T-cell (primary cell): Measurements from ENCODE around the gene SH3RF2. TPM values are rescaled to one million over a fixed set of nuclear protein-coding genes. Genes with fewer than 3 reads are reported as not detected.
"Not testable (repeated sequence)": the region's sequence is repeated elsewhere in the genome, so short reads cannot be mapped to it uniquely, and the experiment has no call there.

Source experiments
- ATAC-seq, 4 experiments: fragments of 200-7000 bp in 3 of 4; fragments of 150-1000 bp in 1 of 4; cut with Tn5 transposase; replicated peaks in 1 of 4; 1 replicate in 3 of 4; 2 replicates in 1 of 4; pipeline ENCODE4 v1.10.0; 2021; ENCODE audit warnings: moderate library complexity in 3 of 4, mild to moderate bottlenecking in 2 of 4, moderate number of reproducible peaks in 1 of 4
- CTCF ChIA-PET, 2 donors: fragments of 300-600 bp; sonication (Branson Sonifier 250); formaldehyde crosslinking; loops; one replicate each; lab custom pipeline; 2022; ENCODE audit warnings: antibody characterized with exemption in 2 of 2; lab: Charles Lee
- POLR2A ChIA-PET, 2 donors: fragments of 300-600 bp; sonication (Branson Sonifier 250); formaldehyde crosslinking; loops; one replicate each; lab custom pipeline; 2022; ENCODE audit warnings: antibody characterized with exemption in 2 of 2; lab: Charles Lee
- DNase-seq, 35 experiments: peaks; one replicate each; pipeline versions ENCODE4 v3.0.0 to v3.0.0-alpha.2; 2013 to 2023
- H3K27ac ChIP-seq: one replicate; pipeline ENCODE4 v1.5.1; 2013; ENCODE audit warnings: low read length
- H3K27me3 ChIP-seq, 2 experiments: replicated peaks in 1 of 2; 1 replicate in 1 of 2; 2 replicates in 1 of 2; pipeline versions ENCODE4 v1.6.1 to v1.7.0; 2013; ENCODE audit warnings: low read length in 1 of 2, mixed read lengths in 1 of 2; ENCODE audit not compliant: control insufficient read depth in 2 of 2, insufficient read depth in 2 of 2; ENCODE audit errors: extremely low read depth in 1 of 2
- H3K36me3 ChIP-seq, 2 donors: 1 replicate in 1 of 2; 2 replicates in 1 of 2; pipeline versions ENCODE4 v1.6.1 to v1.7.0; 2013; ENCODE audit warnings: low read length in 1 of 2; ENCODE audit not compliant: control insufficient read depth in 2 of 2, insufficient read depth in 1 of 2; ENCODE audit errors: extremely low read depth in 1 of 2
- H3K4me1 ChIP-seq, 2 experiments: 1 replicate in 1 of 2; 2 replicates in 1 of 2; pipeline versions ENCODE4 v1.6.1 to v1.7.0; 2013; ENCODE audit warnings: low read length in 2 of 2, mixed read lengths in 1 of 2; ENCODE audit not compliant: insufficient read depth in 2 of 2, control insufficient read depth in 1 of 2; ENCODE audit errors: extremely low read depth in 1 of 2
- H3K4me3 ChIP-seq, 2 donors: 1 replicate in 1 of 2; 2 replicates in 1 of 2; pipeline versions ENCODE4 v1.5.1 to v1.7.0; 2013; ENCODE audit warnings: mild to moderate bottlenecking in 2 of 2, low read length in 1 of 2, moderate library complexity in 1 of 2; ENCODE audit not compliant: control insufficient read depth in 1 of 2; ENCODE audit errors: extremely low read depth in 1 of 2
- H3K9me3 ChIP-seq: 2 replicates; pipeline ENCODE4 v1.7.0; 2013
- H3K27ac Mint-ChIP-seq, 2 donors: one replicate each; pipeline ENCODE4 v1.8.0; 2020 to 2021; ENCODE audit warnings: mild to moderate bottlenecking in 2 of 2, mixed read lengths in 2 of 2
- H3K27me3 Mint-ChIP-seq, 2 donors: one replicate each; pipeline ENCODE4 v1.8.0; 2021 to 2022; ENCODE audit warnings: mixed read lengths in 2 of 2
- H3K36me3 Mint-ChIP-seq: one replicate; pipeline ENCODE4 v1.8.0; 2021; ENCODE audit warnings: mixed read lengths
- H3K4me1 Mint-ChIP-seq, 3 donors: one replicate each; pipeline ENCODE4 v1.8.0; 2020 to 2022; ENCODE audit warnings: mixed read lengths in 3 of 3, mild to moderate bottlenecking in 1 of 3
- H3K4me3 Mint-ChIP-seq, 3 donors: one replicate each; pipeline ENCODE4 v1.8.0; 2020 to 2022; ENCODE audit warnings: mild to moderate bottlenecking in 3 of 3, mixed read lengths in 3 of 3, moderate library complexity in 3 of 3
- H3K9me3 Mint-ChIP-seq, 3 donors: one replicate each; pipeline ENCODE4 v1.8.0; 2020 to 2022; ENCODE audit warnings: mixed read lengths in 3 of 3
- WGBS: methylation state at CpG from one replicate; pipeline ENCODE4 v1.1.5; 2013; ENCODE audit warnings: missing lambda C conversion rate; ENCODE audit not compliant: insufficient coverage; 5-methylcytosine and 5-hydroxymethylcytosine counted together
- total RNA-seq, 35 experiments: library from RNA in 6 of 35; stranded (reverse) in 6 of 35; fragments of 120-200 nt in 1 of 35; gene quantifications; one replicate each; pipeline versions ENCODE4 v1.2.1 to v1.2.4 and lab custom pipeline; 2013 to 2026

Gene SH3RF2
- total RNA-seq, 5 donors from 2014 or later (not counting 1 experiment from before 2014, with no cell fraction given): 0.26 to 0.75 (median 0.37) TPM; not detected in 1

DNA sequence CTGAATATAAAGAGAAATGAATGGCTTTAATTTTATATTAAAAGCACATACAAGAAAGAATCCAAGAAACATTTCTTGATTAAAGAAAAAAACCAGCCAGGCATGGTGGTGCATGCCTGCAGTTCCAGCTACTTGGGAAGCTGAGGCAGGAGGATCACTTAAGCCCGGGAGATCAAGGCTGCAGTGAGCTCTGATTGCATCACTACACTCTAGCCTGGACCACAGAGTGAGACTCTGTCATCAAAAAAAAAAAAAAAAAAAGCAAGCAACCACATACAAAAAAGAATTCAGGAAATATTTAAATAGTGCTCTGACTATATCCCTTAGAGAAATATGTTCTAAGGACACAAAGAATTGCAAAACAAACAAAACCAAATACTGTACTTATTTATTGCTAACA is 171.5 kb downstream of the SH3RF2 start:
- Histone ChIP-seq H3K4me1 (no peaks in the 10 kb centered on the region), H3K27ac (no peak overlapping the region), H3K27me3 (no peaks in the 10 kb centered on the region), H3K36me3 (peaks cover 0 to 9% of the 10 kb centered on the region in 2 donors), H3K9me3 (no peaks in the 10 kb centered on the region), H3K4me3 (no peak overlapping the region)
- no peaks in the 10 kb centered on the region for H3K9me3 Mint-ChIP-seq
- ChIA-PET POLR2A (no interaction called here), CTCF (interaction anchor here in 1 of 2 donors (0.6 kb wide), 1 partner anchor 38 kb away, joined by 7 read pairs; no protein-coding TSS in a partner anchor)
- WGBS: no CpG with 5 or more reads among the region's 1 CpG
- H3K27me3 Mint-ChIP-seq: no peaks in the 10 kb centered on the region
- no peaks in the 10 kb centered on the region for H3K4me1 Mint-ChIP-seq
- peaks cover 17% of the 10 kb centered on the region for H3K36me3 Mint-ChIP-seq
- ATAC-seq: no peak
- no peak for DNase-seq
- no peak overlapping the region for H3K27ac Mint-ChIP-seq
- no peak overlapping the region for H3K4me3 Mint-ChIP-seq

DNA sequence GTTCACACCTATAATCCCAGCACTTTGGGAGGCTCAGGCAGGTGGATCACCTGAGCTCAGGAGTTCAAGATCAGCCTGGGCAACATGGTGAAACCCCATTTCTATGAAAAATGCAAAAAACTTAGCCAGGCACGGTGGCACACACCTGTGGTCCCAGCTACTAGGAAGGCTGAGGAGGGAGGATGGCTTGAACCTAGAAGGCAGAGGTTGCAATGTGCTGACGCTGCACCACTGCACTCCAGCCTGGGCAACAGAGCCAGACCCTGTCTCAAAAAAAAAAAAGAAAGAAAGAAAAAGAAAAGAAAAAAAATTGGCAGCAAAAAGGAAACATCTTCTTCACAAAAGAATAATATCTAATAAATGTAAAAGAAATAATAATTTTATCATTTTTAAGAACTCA is 172.5 kb downstream of the SH3RF2 start:
- CTCF ChIA-PET, H3K4me1 Mint-ChIP-seq, DNase-seq, H3K4me1 ChIP-seq, ATAC-seq, H3K4me3 ChIP-seq, H3K9me3 Mint-ChIP-seq, H3K27ac Mint-ChIP-seq, POLR2A ChIA-PET, H3K4me3 Mint-ChIP-seq, H3K9me3 ChIP-seq, H3K27me3 Mint-ChIP-seq, H3K27me3 ChIP-seq, H3K27ac ChIP-seq: not testable (repeated sequence)
- peaks cover 0 to 14% of the 10 kb centered on the region in 2 donors for H3K36me3 ChIP-seq
- WGBS: 80% methylated on average over 1 of the region's 2 CpGs
- H3K36me3 Mint-ChIP-seq: peaks cover 20% of the 10 kb centered on the region

DNA sequence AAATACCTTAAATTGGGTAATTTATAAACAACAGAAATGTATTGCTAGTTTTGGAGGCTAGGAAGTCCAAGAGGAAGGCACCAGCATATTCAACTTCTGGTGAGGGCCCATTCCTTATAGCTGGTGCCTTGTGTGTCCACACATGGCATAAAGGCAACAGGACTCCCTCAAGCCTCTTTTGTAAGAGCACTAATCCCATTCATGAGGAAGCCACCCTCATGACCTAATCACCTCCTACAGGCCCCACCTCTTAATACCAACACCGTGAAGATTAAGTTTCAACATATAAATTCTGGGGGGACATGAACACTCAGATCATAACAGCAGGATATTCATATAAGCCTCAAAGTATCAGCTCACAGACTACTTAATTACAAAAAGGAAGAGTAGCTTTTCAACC is 173.0 kb downstream of the SH3RF2 start:
- H3K4me3 Mint-ChIP-seq: no peak overlapping the region
- ChIA-PET POLR2A (interaction anchor here (0.6 to 0.9 kb wide), 2 partner anchors 43 to 77 kb away, joined by 3 read pairs; no protein-coding TSS in a partner anchor), CTCF (no interaction called here)
- H3K4me1 Mint-ChIP-seq: no peaks in the 10 kb centered on the region
- 71% methylated on average over 1 of the region's 1 CpG for WGBS
- H3K9me3 ChIP-seq: no peaks in the 10 kb centered on the region
- H3K36me3 ChIP-seq: peaks cover 0 to 16% of the 10 kb centered on the region in 2 donors
- no peaks in the 10 kb centered on the region for H3K9me3 Mint-ChIP-seq
- no peak for ATAC-seq
- no peaks in the 10 kb centered on the region for H3K27me3 Mint-ChIP-seq
- no peak overlapping the region for H3K27ac Mint-ChIP-seq
- H3K36me3 Mint-ChIP-seq: peaks cover 21% of the 10 kb centered on the region
- H3K27ac ChIP-seq: no peak overlapping the region
- no peak for DNase-seq
- H3K4me3 ChIP-seq: no peak overlapping the region
- no peaks in the 10 kb centered on the region for H3K27me3 ChIP-seq
- H3K4me1 ChIP-seq: no peaks in the 10 kb centered on the region

DNA sequence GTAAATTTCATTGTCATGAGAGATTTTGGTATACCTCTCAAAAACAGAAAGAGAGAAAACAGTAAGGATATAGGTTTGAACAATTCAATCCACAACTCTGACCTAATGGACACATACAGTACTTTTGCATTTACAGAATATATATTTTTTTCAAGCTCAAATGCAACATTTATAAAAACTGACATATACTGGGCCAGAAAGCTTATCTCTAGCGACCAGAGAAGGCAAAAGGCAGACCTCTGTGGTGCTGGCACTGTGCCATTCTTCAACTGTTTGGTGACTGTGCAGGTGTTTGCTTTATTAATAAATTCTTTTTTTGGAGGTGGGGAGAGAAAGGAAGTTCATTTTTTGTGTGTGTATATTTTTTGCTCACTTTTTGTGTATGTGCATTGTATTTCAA is 175.0 kb downstream of the SH3RF2 start:
- WGBS: no CpG with 5 or more reads among the region's 1 CpG
- Histone ChIP-seq H3K4me1 (no peaks in the 10 kb centered on the region), H3K9me3 (no peaks in the 10 kb centered on the region), H3K27ac (no peak overlapping the region), H3K36me3 (peaks cover 0 to 23% of the 10 kb centered on the region in 2 donors), H3K27me3 (no peaks in the 10 kb centered on the region), H3K4me3 (no peak overlapping the region)
- H3K9me3 Mint-ChIP-seq: no peaks in the 10 kb centered on the region
- no peak for ATAC-seq
- ChIA-PET CTCF (no interaction called here), POLR2A (no interaction called here)
- no peak overlapping the region for H3K27ac Mint-ChIP-seq
- no peak overlapping the region for H3K4me3 Mint-ChIP-seq
- peaks cover 24% of the 10 kb centered on the region for H3K36me3 Mint-ChIP-seq
- no peaks in the 10 kb centered on the region for H3K4me1 Mint-ChIP-seq
- H3K27me3 Mint-ChIP-seq: no peaks in the 10 kb centered on the region
- no peak for DNase-seq

DNA sequence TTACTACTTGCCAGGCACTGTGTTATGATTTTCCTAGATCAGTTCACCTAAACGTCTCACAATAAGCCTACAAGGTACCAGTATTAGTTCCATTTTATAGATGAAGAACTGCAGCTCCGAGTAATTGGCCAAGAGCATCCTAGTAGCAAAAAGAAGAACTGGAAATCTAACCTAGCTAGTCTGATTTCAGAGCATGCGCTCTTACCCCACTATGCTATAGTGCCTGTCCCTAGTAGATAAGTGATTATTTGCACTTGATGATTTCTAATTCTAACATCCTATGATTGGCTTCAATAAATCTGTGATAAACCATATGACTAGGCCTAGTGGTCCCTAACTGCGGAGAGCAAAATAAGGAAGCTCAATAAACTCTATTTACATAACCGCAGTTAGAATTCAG is 176.1 kb downstream of the SH3RF2 start:
- no peak for ATAC-seq
- Histone ChIP-seq H3K4me1 (no peaks in the 10 kb centered on the region), H3K27ac (no peak overlapping the region), H3K4me3 (no peak overlapping the region), H3K9me3 (no peaks in the 10 kb centered on the region), H3K36me3 (peaks cover 0 to 31% of the 10 kb centered on the region in 2 donors), H3K27me3 (no peaks in the 10 kb centered on the region)
- Mint-ChIP-seq H3K27ac (no peak overlapping the region), H3K27me3 (no peaks in the 10 kb centered on the region), H3K36me3 (peaks cover 29% of the 10 kb centered on the region), H3K4me3 (no peak overlapping the region), H3K9me3 (no peaks in the 10 kb centered on the region), H3K4me1 (no peaks in the 10 kb centered on the region)
- CTCF ChIA-PET: no interaction called here
- DNase-seq: no peak
- 94% methylated on average over 5 of the region's 5 CpGs for WGBS
- POLR2A ChIA-PET: no interaction called here

Other genes with a start within 250 kb of the SH3RF2 start
- gene PRELID2, start 101.2 kb upstream of the SH3RF2 start, total RNA-seq: 1 to 10 TPM in 2 of 5 donors, under 1 TPM in 3; 0.23 to 1.9 (median 0.69) TPM
- gene GRXCR2, start 63.6 kb upstream of the SH3RF2 start, total RNA-seq: not detected
- gene PLAC8L1, start 169.0 kb downstream of the SH3RF2 start, total RNA-seq: 1 to 10 TPM in 1 of 5 donors, under 1 TPM in 2, not detected in 2; 0.43 to 1.4 (median 0.60) TPM
- gene LARS1, start 246.1 kb downstream of the SH3RF2 start, total RNA-seq: 100 to 1,000 TPM in 3 of 5 donors, 10 to 100 TPM in 2; 76.2 to 150 (median 138) TPM